IMR-90 (cell line): ENCODE measurements around the gene ARRB1. TPM values are rescaled to one million over a fixed set of nuclear protein-coding genes. Genes with fewer than 3 reads are reported as not detected.

Source experiments
- ATAC-seq: fragments of 200-7000 bp; cut with Tn5 transposase; 2 replicates; pipeline ENCODE4 v1.9.1; 2020; ENCODE audit warnings: low read depth, mild to moderate bottlenecking, moderate library complexity
- BruUV-seq: library from RNA; stranded (reverse); fragments of 400-500 nt; replicated peaks from 2 replicates; lab custom pipeline; 2021; lab: Mats Ljungman, UMichigan
- CTCF ChIA-PET: fragments of 300-600 bp; formaldehyde crosslinking; extraction: SDS; loops from one replicate; lab custom pipeline; 2021; ENCODE audit warnings: antibody characterized with exemption; lab: Yijun Ruan, JAX
- POLR2A ChIA-PET: fragments of 300-600 bp; sonication (Branson Sonifier 250); formaldehyde crosslinking; loops from one replicate; lab custom pipeline; 2022; ENCODE audit warnings: antibody characterized with exemption; ENCODE audit not compliant: unreplicated experiment; lab: Charles Lee
- DNase-seq: peaks from one replicate; pipeline ENCODE4 v3.0.0; 2013
- H2AFZ ChIP-seq: replicated peaks from 2 replicates; pipeline ENCODE3; 2013; ENCODE audit warnings: low read length, mild to moderate bottlenecking; ENCODE audit not compliant: poor library complexity
- H2AK5ac ChIP-seq: 2 replicates; pipeline ENCODE4 v1.6.1; 2013; ENCODE audit warnings: low read depth, low read length, inconsistent platforms
- H2AK9ac ChIP-seq: replicated peaks from 2 replicates; pipeline ENCODE3; 2013; ENCODE audit warnings: mild to moderate bottlenecking, low read depth, low read length, moderate library complexity; ENCODE audit not compliant: poor library complexity
- H2BK120ac ChIP-seq: 2 replicates; pipeline ENCODE4 v1.6.1; 2013; ENCODE audit warnings: low read depth, low read length, inconsistent platforms
- H2BK15ac ChIP-seq: 3 replicates; pipeline ENCODE4 v1.6.1; 2013; ENCODE audit warnings: low read depth, low read length, inconsistent platforms
- H2BK20ac ChIP-seq: 2 replicates; pipeline ENCODE4 v1.6.1; 2013; ENCODE audit warnings: low read depth, mild to moderate bottlenecking, inconsistent platforms, low read length, moderate library complexity
- H2BK5ac ChIP-seq: 2 replicates; pipeline ENCODE4 v1.6.1; 2013; ENCODE audit warnings: mild to moderate bottlenecking, low read depth, low read length, inconsistent platforms; ENCODE audit not compliant: poor library complexity, severe bottlenecking
- H3K14ac ChIP-seq: replicated peaks from 2 replicates; pipeline ENCODE4 v1.6.1; 2013; ENCODE audit warnings: low read depth, low read length, inconsistent platforms
- H3K18ac ChIP-seq: 2 replicates; pipeline ENCODE4 v1.6.1; 2013; ENCODE audit warnings: low read depth, low read length, control low read depth
- H3K23ac ChIP-seq: 2 replicates; pipeline ENCODE4 v1.6.1; 2013; ENCODE audit warnings: low read depth, low read length, inconsistent platforms
- H3K27ac ChIP-seq: 2 replicates; pipeline ENCODE4 v1.5.1; 2013; ENCODE audit warnings: mild to moderate bottlenecking, control low read depth, low read length; ENCODE audit not compliant: insufficient read depth
- H3K27me3 ChIP-seq: 2 replicates; pipeline ENCODE4 v1.6.1; 2013; ENCODE audit warnings: low read length; ENCODE audit not compliant: control insufficient read depth, insufficient read depth
- H3K36me3 ChIP-seq: 2 replicates; pipeline ENCODE4 v1.6.1; 2013; ENCODE audit warnings: low read length, mixed read lengths; ENCODE audit not compliant: control insufficient read depth, insufficient read depth
- H3K4ac ChIP-seq: 2 replicates; pipeline ENCODE4 v1.6.1; 2013; ENCODE audit warnings: low read depth, low read length, inconsistent platforms
- H3K4me1 ChIP-seq: 2 replicates; pipeline ENCODE4 v1.6.1; 2013; ENCODE audit warnings: low read length, mixed read lengths; ENCODE audit not compliant: control insufficient read depth, insufficient read depth
- H3K4me2 ChIP-seq: 2 replicates; pipeline ENCODE4 v1.6.1; 2013; ENCODE audit warnings: low read depth, mild to moderate bottlenecking, control low read depth, low read length, moderate library complexity
- H3K4me3 ChIP-seq: 2 replicates; pipeline ENCODE4 v1.5.1; 2013; ENCODE audit warnings: low read depth, mild to moderate bottlenecking, control low read depth, low read length, moderate library complexity; ENCODE audit not compliant: insufficient read depth
- H3K56ac ChIP-seq: 2 replicates; pipeline ENCODE4 v1.6.1; 2013; ENCODE audit warnings: low read length, inconsistent platforms; ENCODE audit not compliant: insufficient read depth; ENCODE audit errors: extremely low read depth
- H3K79me1 ChIP-seq, 2 experiments: 2 replicates each; pipeline ENCODE4 v1.6.1; 2013; ENCODE audit warnings: low read length in 2 of 2, inconsistent platforms in 1 of 2, low read depth in 1 of 2
- H3K9ac ChIP-seq: 2 replicates; pipeline ENCODE4 v1.6.1; 2013; ENCODE audit warnings: low read depth, low read length, control low read depth
- H3K9me1 ChIP-seq: 2 replicates; pipeline ENCODE4 v1.6.1; 2013; ENCODE audit warnings: low read length, inconsistent platforms; ENCODE audit not compliant: insufficient read depth
- H3K9me3 ChIP-seq: 2 replicates; pipeline ENCODE4 v1.6.1; 2013; ENCODE audit warnings: low read length; ENCODE audit not compliant: control insufficient read depth, insufficient read depth
- H4K20me1 ChIP-seq: 2 replicates; pipeline ENCODE4 v1.6.1; 2013; ENCODE audit warnings: low read length, inconsistent platforms; ENCODE audit not compliant: insufficient read depth
- H4K5ac ChIP-seq: 2 replicates; pipeline ENCODE4 v1.6.1; 2013; ENCODE audit warnings: mild to moderate bottlenecking, low read depth, low read length, control low read depth
- H4K8ac ChIP-seq, 2 experiments: 2 replicates each; pipeline ENCODE4 v1.6.1; 2013; ENCODE audit warnings: low read depth in 2 of 2, low read length in 2 of 2, control low read depth in 1 of 2, inconsistent platforms in 1 of 2
- H4K91ac ChIP-seq: 2 replicates; pipeline ENCODE4 v1.6.1; 2013; ENCODE audit warnings: low read depth, low read length, inconsistent platforms; ENCODE audit not compliant: insufficient read depth
- BHLHE40 ChIP-seq: fragments of 150-350 bp; IDR thresholded peaks from 2 replicates; pipeline ENCODE4 v1.6.1; 2016; ENCODE audit warnings: mild to moderate bottlenecking, low read depth, low read length
- CEBPB ChIP-seq: IDR thresholded peaks from 2 replicates; pipeline ENCODE4 v1.6.1; 2012; ENCODE audit warnings: low read depth, low read length, improper control_type of control experiment
- CHD1 ChIP-seq: IDR thresholded peaks from 2 replicates; pipeline ENCODE4 v1.6.1; 2012; ENCODE audit warnings: low read depth, low read length, improper control_type of control experiment
- CTCF ChIP-seq: conservative IDR thresholded peaks from 2 replicates; pipeline ENCODE4 v1.5.1; 2012; ENCODE audit warnings: mild to moderate bottlenecking, low read depth, low read length, improper control_type of control experiment
- ELK1 ChIP-seq: fragments of 150-350 bp; IDR thresholded peaks from 2 replicates; pipeline ENCODE4 v1.6.1; 2016; ENCODE audit warnings: low read depth, mild to moderate bottlenecking, low read length, moderate library complexity, borderline replicate concordance
- FOS ChIP-seq: fragments of 150-350 bp; IDR thresholded peaks from 2 replicates; pipeline ENCODE4 v1.6.1; 2016; ENCODE audit warnings: low read depth, low read length
- MAFK ChIP-seq: IDR thresholded peaks from 2 replicates; pipeline ENCODE4 v1.6.1; 2012; ENCODE audit warnings: low read depth, low read length, improper control_type of control experiment
- MAZ ChIP-seq: IDR thresholded peaks from 2 replicates; pipeline ENCODE4 v1.6.1; 2012; ENCODE audit warnings: low read depth, mild to moderate bottlenecking, low read length, improper control_type of control experiment, moderate library complexity, borderline replicate concordance
- MXI1 ChIP-seq: IDR thresholded peaks from 2 replicates; pipeline ENCODE4 v1.6.1; 2012; ENCODE audit warnings: low read depth, mild to moderate bottlenecking, low read length, moderate library complexity, borderline replicate concordance
- POLR2A ChIP-seq: IDR thresholded peaks from 2 replicates; pipeline ENCODE4 v1.6.1; 2012; ENCODE audit warnings: mild to moderate bottlenecking, low read depth, low read length
- RAD21 ChIP-seq: IDR thresholded peaks from 2 replicates; pipeline ENCODE4 v1.6.1; 2012; ENCODE audit warnings: low read length, improper control_type of control experiment
- RCOR1 ChIP-seq: IDR thresholded peaks from 2 replicates; pipeline ENCODE4 v1.6.1; 2012; ENCODE audit warnings: mild to moderate bottlenecking, low read length, improper control_type of control experiment; ENCODE audit not compliant: insufficient replicate concordance
- RFX5 ChIP-seq: IDR thresholded peaks from 2 replicates; pipeline ENCODE4 v1.8.0; 2012; ENCODE audit warnings: low read depth, mild to moderate bottlenecking, low read length, moderate library complexity
- SMC3 ChIP-seq: fragments of 150-350 bp; IDR thresholded peaks from 2 replicates; pipeline ENCODE4 v1.6.1; 2016; ENCODE audit warnings: low read depth, mild to moderate bottlenecking, antibody characterized with exemption, low read length, moderate library complexity
- WGBS, 2 experiments: methylation state at CpG; one replicate each; pipeline versions ENCODE4 v1.1.5 to v1.1.7; 2013; ENCODE audit warnings: missing lambda C conversion rate in 2 of 2; ENCODE audit not compliant: insufficient read length in 1 of 2; ENCODE audit errors: extremely low coverage in 2 of 2; 5-methylcytosine and 5-hydroxymethylcytosine counted together
- dilution Hi-C: fragments of 300-500 bp; cut with HindIII; formaldehyde crosslinking; loops from one replicate; pipeline ENCODE4 v1.14.3; 2018; ENCODE audit warnings: low sequenced_read_pairs; ENCODE audit not compliant: unreplicated experiment
- in situ Hi-C: fragments of 300-500 bp; cut with MboI; formaldehyde crosslinking; loops from 3 replicates; pipeline ENCODE4 v1.14.3; 2019; ENCODE audit warnings: low sequenced_read_pairs, inconsistent platforms, mixed read lengths
- intact Hi-C: fragments of 100-400 bp; cut with micrococcal nuclease; formaldehyde crosslinking; loops from 2 replicates; pipeline ENCODE4 v1.10.0; 2022
- polyA plus RNA-seq, 3 experiments: library from polyadenylated mRNA; depleted of rRNA; stranded (reverse); fragments of >200 nt; gene quantifications; 2 replicates each; pipeline ENCODE4 v1.2.3, GENCODE V29; 2012; ENCODE audit warnings: low replicate concordance in 1 of 3
- total RNA-seq: library from RNA; depleted of rRNA; stranded (reverse); fragments of >200 nt; gene quantifications from 2 replicates; pipeline ENCODE4 v1.2.3, GENCODE V29; 2012
- TF ChIP-seq, protein P1 (sequence below): fragments of 150-350 bp; IDR thresholded peaks from 2 replicates; pipeline ENCODE4 v1.6.1; 2017; ENCODE audit warnings: mild to moderate bottlenecking, antibody characterized with exemption, low read length, low read depth

Gene ARRB1
- total and polyA plus RNA-seq, 2 of the 4 experiments (the other 2 are of a cell fraction), result 11.0 to 17.4 TPM

DNA sequence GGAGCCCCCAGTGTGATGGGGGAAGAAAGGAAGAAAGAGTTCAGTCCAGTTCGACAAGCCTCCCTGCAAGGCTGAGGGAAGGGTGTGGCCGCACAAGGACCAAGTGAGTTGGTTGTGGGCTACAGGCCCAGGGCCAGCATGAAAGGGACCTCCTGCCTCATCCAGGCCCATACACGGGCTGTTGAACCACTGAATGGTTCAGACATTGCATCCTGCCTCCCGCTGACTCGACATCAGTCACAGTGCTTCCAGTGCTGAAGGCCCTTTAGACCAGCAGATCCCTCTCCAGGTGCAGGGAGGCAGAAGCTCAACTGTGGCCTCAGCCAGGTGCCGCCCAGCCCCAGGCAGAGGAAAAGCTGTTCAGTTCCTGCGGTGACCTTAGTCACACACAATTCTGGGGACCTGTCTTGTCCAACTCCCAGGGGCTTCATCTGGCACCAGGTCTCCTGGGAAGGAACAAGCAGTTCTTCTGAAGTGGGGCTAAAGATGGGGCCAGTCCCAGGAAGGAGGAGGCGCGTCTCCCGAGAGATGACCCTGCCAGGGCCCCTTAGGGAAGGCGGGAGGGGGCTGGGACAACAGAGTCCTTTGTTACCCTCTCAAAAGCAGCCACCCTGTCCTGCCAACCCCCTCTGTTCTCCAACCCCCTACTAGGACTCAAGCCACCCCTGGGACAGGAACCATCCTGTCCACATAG lies 6.6 kb downstream of the ARRB1 start:
- no TSS peak for BruUV-seq
- no peak overlapping the region for H2BK5ac ChIP-seq
- ChIA-PET CTCF (no interaction called here), POLR2A (no interaction called here)
- in situ Hi-C loops, result no loop called here
- H2AFZ ChIP-seq, result no peak overlapping the region
- peak overlapping the region; percentile 34 for H2AK9ac ChIP-seq
- 53% methylated on average over 3 of the region's 11 CpGs; no CpG with 5 or more reads in 1 of the 2 experiments for WGBS, 2 experiments
- H2AK5ac ChIP-seq, result peak overlapping the region; percentile 40
- no peak overlapping the region for H3K4me3 ChIP-seq
- H4K91ac ChIP-seq, result no peak overlapping the region
- peaks cover 20% of the 10 kb centered on the region for H4K20me1 ChIP-seq
- H3K23ac ChIP-seq, result no peak overlapping the region
- peak overlapping the region; percentile 22 for H2BK120ac ChIP-seq
- no peak overlapping the region for H3K18ac ChIP-seq
- H4K5ac ChIP-seq, result no peak overlapping the region
- H3K36me3 ChIP-seq, result no peaks in the 10 kb centered on the region
- H3K79me1 ChIP-seq, result peaks cover 0 to 20% of the 10 kb centered on the region in 2 experiments; a peak in 2 of 4 replicates
- H4K8ac ChIP-seq, result no peak overlapping the region
- no peak overlapping the region for H3K27ac ChIP-seq
- no peak overlapping the region for H2BK15ac ChIP-seq
- peaks cover 51% of the 10 kb centered on the region for H3K4me1 ChIP-seq
- H3K27me3 ChIP-seq, result no peaks in the 10 kb centered on the region
- ATAC-seq (no peak), DNase-seq (peak; percentile 74)
- H3K4ac ChIP-seq, result no peak overlapping the region
- H3K9me3 ChIP-seq, result no peaks in the 10 kb centered on the region
- H3K4me2 ChIP-seq, result no peak overlapping the region
- no peak overlapping the region for H3K56ac ChIP-seq
- dilution Hi-C loops, result no loop called here
- H2BK20ac ChIP-seq, result no peak overlapping the region
- H3K9me1 ChIP-seq, result peaks cover 34% of the 10 kb centered on the region
- intact Hi-C loops, result no loop called here
- no peak overlapping the region for H3K14ac ChIP-seq
- no peak overlapping the region for H3K9ac ChIP-seq
- TF ChIP-seq RFX5 (no peak), MAZ (no peak), RAD21 (no peak), SMC3 (no peak), BHLHE40 (no peak), POLR2A (no peak), ELK1 (no peak), CTCF (no peak), MXI1 (no peak), CEBPB (peak; percentile 21; the same call in 1 of the 2 replicates), CHD1 (no peak), RCOR1 (no peak), FOS (peak; percentile 19; the same call in 1 of the 2 replicates), MAFK (peak; percentile 19; the same call in 1 of the 2 replicates)
- TF ChIP-seq, protein P1, sequence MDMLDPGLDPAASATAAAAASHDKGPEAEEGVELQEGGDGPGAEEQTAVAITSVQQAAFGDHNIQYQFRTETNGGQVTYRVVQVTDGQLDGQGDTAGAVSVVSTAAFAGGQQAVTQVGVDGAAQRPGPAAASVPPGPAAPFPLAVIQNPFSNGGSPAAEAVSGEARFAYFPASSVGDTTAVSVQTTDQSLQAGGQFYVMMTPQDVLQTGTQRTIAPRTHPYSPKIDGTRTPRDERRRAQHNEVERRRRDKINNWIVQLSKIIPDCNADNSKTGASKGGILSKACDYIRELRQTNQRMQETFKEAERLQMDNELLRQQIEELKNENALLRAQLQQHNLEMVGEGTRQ, result no peak
